Mesendoderm (in vitro differentiated cells): ENCODE results near the gene SCARF2.
"Not testable (repeated sequence)": the region's sequence is repeated elsewhere in the genome, so short reads cannot be mapped to it uniquely, and the experiment has no call there.

Experiments
- DNase-seq: peaks from one replicate; pipeline ENCODE4 v3.0.0; 2013
- H2AK5ac ChIP-seq: 2 replicates; pipeline ENCODE4 v1.6.1; 2013; ENCODE audit warnings: low read length, inconsistent platforms
- H2BK120ac ChIP-seq: 2 replicates; pipeline ENCODE4 v1.6.1; 2013; ENCODE audit warnings: low read depth, mild to moderate bottlenecking, low read length, moderate library complexity, mixed read lengths
- H2BK15ac ChIP-seq: replicated peaks from 2 replicates; pipeline ENCODE4 v1.6.1; 2013; ENCODE audit warnings: low read depth, mild to moderate bottlenecking, moderate library complexity
- H2BK5ac ChIP-seq: 2 replicates; pipeline ENCODE4 v1.6.1; 2013; ENCODE audit warnings: low read length, inconsistent platforms
- H3K18ac ChIP-seq: 2 replicates; pipeline ENCODE4 v1.6.1; 2013; ENCODE audit warnings: mild to moderate bottlenecking, low read length, mixed read lengths
- H3K23ac ChIP-seq: one replicate; pipeline ENCODE4 v1.6.1; 2013; ENCODE audit warnings: low read length
- H3K27ac ChIP-seq: 2 replicates; pipeline ENCODE4 v1.5.1; 2013; ENCODE audit warnings: low read depth, mild to moderate bottlenecking, inconsistent platforms, low read length, moderate library complexity
- H3K27me3 ChIP-seq: 2 replicates; pipeline ENCODE4 v1.6.1; 2013; ENCODE audit warnings: low read length, control low read depth, mild to moderate bottlenecking, inconsistent platforms; ENCODE audit not compliant: insufficient read depth, poor library complexity
- H3K36me3 ChIP-seq: 2 replicates; pipeline ENCODE4 v1.6.1; 2013; ENCODE audit warnings: low read length, inconsistent platforms; ENCODE audit not compliant: control insufficient read depth, insufficient read depth
- H3K4ac ChIP-seq: one replicate; pipeline ENCODE4 v1.6.1; 2013; ENCODE audit warnings: low read depth, mild to moderate bottlenecking, low read length, moderate library complexity
- H3K4me1 ChIP-seq: 2 replicates; pipeline ENCODE4 v1.6.1; 2013; ENCODE audit warnings: low read depth, low read length, inconsistent platforms; ENCODE audit not compliant: control insufficient read depth
- H3K4me2 ChIP-seq: 2 replicates; pipeline ENCODE4 v1.6.1; 2013; ENCODE audit warnings: low read length
- H3K4me3 ChIP-seq: 2 replicates; pipeline ENCODE4 v1.5.1; 2013; ENCODE audit warnings: mild to moderate bottlenecking, low read length
- H3K56ac ChIP-seq: one replicate; pipeline ENCODE4 v1.6.1; 2013; ENCODE audit warnings: low read length
- H3K79me1 ChIP-seq: 2 replicates; pipeline ENCODE4 v1.6.1; 2013; ENCODE audit warnings: low read length, inconsistent platforms
- H3K79me2 ChIP-seq: 2 replicates; pipeline ENCODE4 v1.6.1; 2013; ENCODE audit warnings: mild to moderate bottlenecking, low read length; ENCODE audit not compliant: control insufficient read depth, insufficient read depth
- H3K9ac ChIP-seq: 2 replicates; pipeline ENCODE4 v1.6.1; 2013; ENCODE audit warnings: low read length, inconsistent platforms
- H4K5ac ChIP-seq: one replicate; pipeline ENCODE4 v1.6.1; 2013; ENCODE audit warnings: low read length
- H4K8ac ChIP-seq: one replicate; pipeline ENCODE4 v1.6.1; 2013; ENCODE audit warnings: low read depth, mild to moderate bottlenecking, control low read depth, low read length, moderate library complexity
- WGBS: extraction: QIAGEN DNeasy Blood & Tissue Kit; methylation state at CpG from one replicate; pipeline ENCODE4 v1.1.7; 2013; ENCODE audit warnings: low lambda C conversion rate, missing lambda C conversion rate; ENCODE audit not compliant: insufficient coverage; ENCODE audit errors: extremely low coverage; 5-methylcytosine and 5-hydroxymethylcytosine counted together

The SCARF2 gene

GRCh38 chr22:20418211-20418788 is 19.3 kb downstream of the SCARF2 start:
- no CpG with 5 or more reads among the region's 42 CpGs for WGBS
- H3K56ac ChIP-seq: peak overlapping the region; percentile 83
- H3K36me3 ChIP-seq: no peaks in the 10 kb centered on the region
- H4K8ac ChIP-seq: no peak overlapping the region
- H4K5ac ChIP-seq: no peak overlapping the region
- no peak overlapping the region for H2BK15ac ChIP-seq
- no peaks in the 10 kb centered on the region for H3K27me3 ChIP-seq
- H3K4me2 ChIP-seq: peak overlapping the region; percentile 67
- no peak overlapping the region for H2BK120ac ChIP-seq
- no peak overlapping the region for H3K18ac ChIP-seq
- no peak overlapping the region for H3K27ac ChIP-seq
- peak overlapping the region; percentile 63 for H3K9ac ChIP-seq
- no peak overlapping the region for H2AK5ac ChIP-seq
- DNase-seq: peak; percentile 85
- H3K4me3 ChIP-seq: peak overlapping the region; percentile 28
- no peak overlapping the region for H3K23ac ChIP-seq
- H2BK5ac ChIP-seq: no peak overlapping the region
- no peaks in the 10 kb centered on the region for H3K79me2 ChIP-seq
- no peak overlapping the region for H3K4ac ChIP-seq
- H3K4me1 ChIP-seq: no peaks in the 10 kb centered on the region
- H3K79me1 ChIP-seq: no peaks in the 10 kb centered on the region

- H4K8ac ChIP-seq, H3K4ac ChIP-seq, H3K27me3 ChIP-seq, H3K36me3 ChIP-seq, DNase-seq, H3K9ac ChIP-seq, H3K4me3 ChIP-seq, H3K4me2 ChIP-seq, H3K79me1 ChIP-seq, H3K56ac ChIP-seq, H3K4me1 ChIP-seq, H3K79me2 ChIP-seq, H4K5ac ChIP-seq, H2BK15ac ChIP-seq, H3K23ac ChIP-seq, H2BK120ac ChIP-seq, H2AK5ac ChIP-seq, H3K27ac ChIP-seq, H2BK5ac ChIP-seq, H3K18ac ChIP-seq: not testable (repeated sequence)
- no CpG with 5 or more reads among the region's 3 CpGs for WGBS
Observed at GRCh38 chr22:20415699-20416098, 21.9 kb downstream of the SCARF2 start.

GRCh38 chr22:20415241-20415640 is 22.4 kb downstream of the SCARF2 start:
- H3K23ac ChIP-seq, H3K79me1 ChIP-seq, H3K36me3 ChIP-seq, H3K9ac ChIP-seq, H3K18ac ChIP-seq, H3K4me1 ChIP-seq, H2AK5ac ChIP-seq, H3K4me3 ChIP-seq, H4K5ac ChIP-seq, H3K56ac ChIP-seq, H4K8ac ChIP-seq, H3K4me2 ChIP-seq, H2BK120ac ChIP-seq, H3K27me3 ChIP-seq, H2BK5ac ChIP-seq, H2BK15ac ChIP-seq, H3K79me2 ChIP-seq, H3K4ac ChIP-seq, DNase-seq, H3K27ac ChIP-seq: not testable (repeated sequence)
- no CpG with 5 or more reads among the region's 3 CpGs for WGBS

- Histone ChIP-seq H2AK5ac (no peak overlapping the region), H3K36me3 (no peaks in the 10 kb centered on the region), H3K18ac (no peak overlapping the region), H3K4me2 (no peak overlapping the region), H3K4me3 (no peak overlapping the region), H3K79me2 (no peaks in the 10 kb centered on the region), H2BK120ac (no peak overlapping the region), H3K4ac (no peak overlapping the region), H3K56ac (no peak overlapping the region), H3K23ac (no peak overlapping the region), H3K9ac (no peak overlapping the region), H3K27me3 (no peaks in the 10 kb centered on the region), H4K5ac (no peak overlapping the region), H3K79me1 (no peaks in the 10 kb centered on the region), H2BK15ac (no peak overlapping the region), H4K8ac (no peak overlapping the region), H3K27ac (no peak overlapping the region), H2BK5ac (no peak overlapping the region), H3K4me1 (no peaks in the 10 kb centered on the region)
- no CpG with 5 or more reads among the region's 3 CpGs for WGBS
- DNase-seq: no peak
Observed at GRCh38 chr22:20414450-20414849, 23.2 kb downstream of the SCARF2 start.

GRCh38 chr22:20414059-20414440 is 23.6 kb downstream of the SCARF2 start:
- Histone ChIP-seq H4K8ac (no peak overlapping the region), H2BK15ac (no peak overlapping the region), H4K5ac (no peak overlapping the region), H3K79me1 (no peaks in the 10 kb centered on the region), H2BK5ac (no peak overlapping the region), H3K9ac (no peak overlapping the region), H3K18ac (no peak overlapping the region), H3K27ac (no peak overlapping the region), H3K27me3 (no peaks in the 10 kb centered on the region), H3K79me2 (no peaks in the 10 kb centered on the region), H2AK5ac (no peak overlapping the region), H3K4me1 (no peaks in the 10 kb centered on the region), H3K56ac (no peak overlapping the region), H3K23ac (no peak overlapping the region), H3K4me2 (no peak overlapping the region), H3K4me3 (no peak overlapping the region), H2BK120ac (no peak overlapping the region), H3K36me3 (no peaks in the 10 kb centered on the region), H3K4ac (no peak overlapping the region)
- no CpG with 5 or more reads among the region's 5 CpGs for WGBS
- DNase-seq: no peak
